Measurements from ENCODE around the gene CCR6.
A peak's percentile ranks its signal among the peaks of the same experiment; 100 is the strongest.
"Not testable (repeated sequence)": the region's sequence is repeated elsewhere in the genome, so short reads cannot be mapped to it uniquely, and the experiment has no call there.

CCR6 gene

DNA sequence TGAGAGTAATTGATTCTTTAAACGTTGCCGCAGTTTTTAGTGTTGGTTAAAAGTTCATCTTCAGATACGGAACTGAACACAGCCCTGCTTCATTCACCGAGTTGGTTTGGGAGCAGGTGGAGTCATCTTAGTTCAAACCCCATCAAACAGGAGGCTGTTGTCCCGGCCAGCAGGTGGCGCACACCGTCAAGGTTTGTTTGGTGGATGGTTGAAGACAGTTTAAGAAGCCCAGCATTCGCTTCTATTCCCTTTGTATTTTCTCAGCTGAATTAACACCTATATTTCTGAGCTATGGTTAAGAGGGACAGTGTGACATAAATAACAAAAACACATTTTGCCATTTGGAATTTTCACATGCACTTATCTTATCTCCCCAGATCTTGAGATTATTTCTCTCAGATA is 60.0 kb downstream of the CCR6 start:
- H3K9me3 Mint-ChIP-seq; H3K36me3 Mint-ChIP-seq (ENCODE audit: low read depth); H3K27me3 Mint-ChIP-seq (ENCODE audit: low read depth, poor library complexity); H3K4me3 Mint-ChIP-seq; H3K27ac Mint-ChIP-seq; DNase-seq; H3K4me1 Mint-ChIP-seq: not testable (repeated sequence)
- peak; percentile 31 for TF ChIP-seq CTCF (IDR thresholded peaks at IDR 0.05)

- not testable (repeated sequence) for H3K4me1 Mint-ChIP-seq; H3K4me3 Mint-ChIP-seq; H3K27ac Mint-ChIP-seq; H3K9me3 Mint-ChIP-seq; H3K36me3 Mint-ChIP-seq (ENCODE audit: low read depth); H3K27me3 Mint-ChIP-seq (ENCODE audit: low read depth, poor library complexity); DNase-seq
Measured at GRCh38 chr6:167185101-167185500, 62.2 kb downstream of the CCR6 start.

GRCh38 chr6:167187275-167187674 is 64.4 kb downstream of the CCR6 start:
- H3K36me3 Mint-ChIP-seq (ENCODE audit: low read depth) = peaks cover 13% of the 10 kb centered on the region
- not testable (repeated sequence) for DNase-seq; H3K4me1 Mint-ChIP-seq; H3K4me3 Mint-ChIP-seq; H3K27ac Mint-ChIP-seq; H3K27me3 Mint-ChIP-seq (ENCODE audit: low read depth, poor library complexity)
- peaks cover 20% of the 10 kb centered on the region for H3K9me3 Mint-ChIP-seq

All from nephron progenitor cell (in vitro differentiated cells).